SU-DHL-6 (cell line): Measurements from ENCODE around the gene TAS2R20.

ENCODE experiments used
- CTCF ChIP-seq: fragments of 200-600 bp; sonication (generic); IDR thresholded peaks from one replicate; pipeline ENCODE4 v1.5.1; 2017; ENCODE audit warnings: antibody characterized with exemption, mild to moderate bottlenecking, low read length, moderate library complexity; ENCODE audit not compliant: insufficient read depth, poor library complexity, severe bottlenecking
- EZH2phosphoT487 ChIP-seq: fragments of 200-600 bp; sonication (generic), shearing (Covaris generic); conservative IDR thresholded peaks from 2 replicates; pipeline ENCODE4 v1.6.1; 2018; ENCODE audit warnings: mild to moderate bottlenecking, antibody characterized with exemption, low read length, moderate library complexity, mixed read lengths

- TF ChIP-seq CTCF (no peak), EZH2phosphoT487 (no peak)
These were observed 9.5 kb upstream of the TAS2R20 start for GRCh38 chr12:11007608-11008007.
